ENCODE data around the gene SLC36A3.
A peak's percentile ranks its signal among the peaks of the same experiment; 100 is the strongest.
"Not testable (repeated sequence)": the region's sequence is repeated elsewhere in the genome, so short reads cannot be mapped to it uniquely, and the experiment has no call there.

SLC36A3 gene

GRCh38 chr5:151303666-151304065, at the start of gene SLC36A3:
Gene SLC36A3 (minus strand): TSS chr5:151303766. CDS start chr5:151303354, 412 bp downstream.
- DNase-seq, result no peak

GRCh38 chr5:151351671-151352070, 48.1 kb upstream of the SLC36A3 start:
- no peak for DNase-seq

GRCh38 chr5:151348789-151349188, 45.2 kb upstream of the SLC36A3 start:
- no peak for DNase-seq

- DNase-seq, result no peak
These were observed 43.8 kb upstream of the SLC36A3 start, which contains the start of gene SLC36A2 for GRCh38 chr5:151347369-151347768. Gene SLC36A2 (minus strand): TSS chr5:151347559. CDS start chr5:151347460, 99 bp downstream.

- DNase-seq, result no peak
These were observed 42.4 kb upstream of the SLC36A3 start for GRCh38 chr5:151345808-151346478.

- no peak for DNase-seq
These were observed 41.7 kb upstream of the SLC36A3 start for GRCh38 chr5:151345187-151345807.

- no peak for DNase-seq
These were observed 40.5 kb upstream of the SLC36A3 start for GRCh38 chr5:151344088-151344487.

- DNase-seq, result no peak
These were observed 36.4 kb upstream of the SLC36A3 start for GRCh38 chr5:151340004-151340403.

- no peak for DNase-seq
These were observed 35.2 kb upstream of the SLC36A3 start for GRCh38 chr5:151338734-151339133.

GRCh38 chr5:151332857-151333256, 29.3 kb upstream of the SLC36A3 start:
- DNase-seq, result no peak

GRCh38 chr5:151328734-151329133, 25.2 kb upstream of the SLC36A3 start:
- DNase-seq, result no peak

- no peak for DNase-seq
These were observed 24.0 kb upstream of the SLC36A3 start for GRCh38 chr5:151327585-151327984.

GRCh38 chr5:151326266-151326665, 22.7 kb upstream of the SLC36A3 start:
- no peak for DNase-seq

- no peak for DNase-seq
These were observed 16.9 kb upstream of the SLC36A3 start for GRCh38 chr5:151320481-151320880.

GRCh38 chr5:151318850-151319732, 15.5 kb upstream of the SLC36A3 start:
- peak; percentile 54 for DNase-seq

GRCh38 chr5:151317871-151318270, 14.3 kb upstream of the SLC36A3 start:
- no peak for DNase-seq

- peak; percentile 20 for DNase-seq
These were observed 12.5 kb upstream of the SLC36A3 start for GRCh38 chr5:151315998-151316597.

- DNase-seq, result no peak
These were observed 9.8 kb upstream of the SLC36A3 start for GRCh38 chr5:151313357-151313756.

GRCh38 chr5:151312756-151313324, 9.3 kb upstream of the SLC36A3 start:
- no peak for DNase-seq

- no peak for DNase-seq
These were observed 7.4 kb upstream of the SLC36A3 start for GRCh38 chr5:151310932-151311331.

- DNase-seq, result not testable (repeated sequence)
These were observed 6.3 kb upstream of the SLC36A3 start for GRCh38 chr5:151309821-151310220.

- not testable (repeated sequence) for DNase-seq
These were observed 5.7 kb upstream of the SLC36A3 start for GRCh38 chr5:151309266-151309665.

All from DMS79 treated with DMSO at 0.1 percent for 48 hours (cell line).